Measurements from ENCODE around the gene TNIP2.

- TF ChIP-seq TAF1 (IDR thresholded peaks at IDR 0.05; ENCODE audit: borderline replicate concordance, low read depth, low read length), result no peak
- no peak for TF ChIP-seq POLR2A (IDR thresholded peaks at IDR 0.05; ENCODE audit: low read depth, low read length)
- no peak for TF ChIP-seq POLR2AphosphoS5 (IDR thresholded peaks at IDR 0.05; ENCODE audit: low read depth, low read length)
Observed at GRCh38 chr4:2741626-2742025, 14.5 kb downstream of the TNIP2 start.

Measured in GM12892 (cell line).